HepG2 (cell line): ENCODE results near the gene AUTS2.

Source experiments
- CHD4 ChIP-seq: fragments of 200-600 bp; sonication (generic); IDR thresholded peaks from 2 replicates; pipeline ENCODE4 v1.7.0; 2017; ENCODE audit warnings: mild to moderate bottlenecking, low read length, borderline replicate concordance
- CTCF ChIP-seq: sonication (generic); formaldehyde crosslinking; IDR thresholded peaks from 2 replicates; pipeline ENCODE4 v1.5.0; 2020; ENCODE audit warnings: mild to moderate bottlenecking, missing genetic modification reagents, moderate library complexity
- ETV6 ChIP-seq: sonication (generic); formaldehyde crosslinking; conservative IDR thresholded peaks from 2 replicates; pipeline ENCODE4 v1.4.0; 2020; ENCODE audit warnings: missing genetic modification reagents
- EZH2 ChIP-seq: conservative IDR thresholded peaks from 2 replicates; pipeline ENCODE4 v1.6.1; 2012; ENCODE audit warnings: mild to moderate bottlenecking, low read depth, low read length, moderate library complexity
- HDAC2 ChIP-seq: sonication (generic); formaldehyde crosslinking; IDR thresholded peaks from 2 replicates; pipeline ENCODE4 v1.4.0; 2020; ENCODE audit warnings: missing genetic modification reagents
- MAF1 ChIP-seq: sonication (generic); formaldehyde crosslinking; IDR thresholded peaks from 2 replicates; pipeline ENCODE4 v1.5.0; 2020; ENCODE audit warnings: missing genetic modification reagents, borderline replicate concordance
- NKX3-1 ChIP-seq: sonication (generic); formaldehyde crosslinking; IDR thresholded peaks from 2 replicates; pipeline ENCODE4 v1.5.0; 2020; ENCODE audit warnings: missing genetic modification reagents
- U2AF1 ChIP-seq: fragments of 200-400 bp; formaldehyde crosslinking; optimal IDR thresholded peaks from 2 replicates; pipeline ENCODE3; 2017; ENCODE audit warnings: mild to moderate bottlenecking, low read depth, low read length
- ZNF10 ChIP-seq: sonication (generic); formaldehyde crosslinking; IDR thresholded peaks from 2 replicates; pipeline ENCODE4 v1.4.0; 2020; ENCODE audit warnings: mild to moderate bottlenecking, low read depth, missing genetic modification reagents, borderline replicate concordance
- ZNF607 ChIP-seq: sonication (generic); formaldehyde crosslinking; IDR thresholded peaks from 2 replicates; pipeline ENCODE4 v1.5.1; 2020; ENCODE audit warnings: missing genetic modification reagents, mild to moderate bottlenecking, borderline replicate concordance
- TF ChIP-seq, protein P1 (sequence below): sonication (generic); formaldehyde crosslinking; IDR thresholded peaks from 2 replicates; pipeline ENCODE4; 2020; ENCODE audit warnings: missing genetic modification reagents, mild to moderate bottlenecking, borderline replicate concordance

DNA sequence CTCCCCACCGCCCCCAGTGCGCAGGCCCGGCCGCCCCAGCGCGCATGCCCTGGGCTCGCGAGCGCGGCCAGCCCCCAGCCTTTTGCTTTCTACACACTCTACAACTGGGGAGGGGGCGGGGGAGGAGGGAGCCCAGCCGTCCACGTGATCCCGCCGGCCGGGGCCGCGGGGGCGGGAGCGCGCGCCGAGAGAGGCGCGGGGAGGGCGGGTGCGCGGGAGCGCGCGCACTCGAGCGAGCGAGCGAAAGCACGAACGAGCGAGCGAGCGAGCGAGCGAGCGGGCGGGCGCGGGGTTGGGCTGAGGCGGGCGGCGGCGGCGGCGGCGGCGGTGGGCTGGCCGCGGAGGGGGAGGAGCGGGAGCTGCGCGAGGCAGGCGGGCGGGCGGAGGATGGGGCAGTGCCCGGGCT is at the start of gene AUTS2:
- no peak for TF ChIP-seq ETV6 (CRISPR knock-in tag)
- TF ChIP-seq CHD4 = no peak
- TF ChIP-seq U2AF1 = no peak
- no peak for TF ChIP-seq NKX3-1
- TF ChIP-seq MAF1 (CRISPR knock-in tag) = no peak
- no peak for TF ChIP-seq CTCF (CRISPR knock-in tag)
- no peak for TF ChIP-seq EZH2
- TF ChIP-seq ZNF607 (CRISPR knock-in tag) = no peak
- TF ChIP-seq ZNF10 (CRISPR knock-in tag) = no peak
- TF ChIP-seq, protein P1, sequence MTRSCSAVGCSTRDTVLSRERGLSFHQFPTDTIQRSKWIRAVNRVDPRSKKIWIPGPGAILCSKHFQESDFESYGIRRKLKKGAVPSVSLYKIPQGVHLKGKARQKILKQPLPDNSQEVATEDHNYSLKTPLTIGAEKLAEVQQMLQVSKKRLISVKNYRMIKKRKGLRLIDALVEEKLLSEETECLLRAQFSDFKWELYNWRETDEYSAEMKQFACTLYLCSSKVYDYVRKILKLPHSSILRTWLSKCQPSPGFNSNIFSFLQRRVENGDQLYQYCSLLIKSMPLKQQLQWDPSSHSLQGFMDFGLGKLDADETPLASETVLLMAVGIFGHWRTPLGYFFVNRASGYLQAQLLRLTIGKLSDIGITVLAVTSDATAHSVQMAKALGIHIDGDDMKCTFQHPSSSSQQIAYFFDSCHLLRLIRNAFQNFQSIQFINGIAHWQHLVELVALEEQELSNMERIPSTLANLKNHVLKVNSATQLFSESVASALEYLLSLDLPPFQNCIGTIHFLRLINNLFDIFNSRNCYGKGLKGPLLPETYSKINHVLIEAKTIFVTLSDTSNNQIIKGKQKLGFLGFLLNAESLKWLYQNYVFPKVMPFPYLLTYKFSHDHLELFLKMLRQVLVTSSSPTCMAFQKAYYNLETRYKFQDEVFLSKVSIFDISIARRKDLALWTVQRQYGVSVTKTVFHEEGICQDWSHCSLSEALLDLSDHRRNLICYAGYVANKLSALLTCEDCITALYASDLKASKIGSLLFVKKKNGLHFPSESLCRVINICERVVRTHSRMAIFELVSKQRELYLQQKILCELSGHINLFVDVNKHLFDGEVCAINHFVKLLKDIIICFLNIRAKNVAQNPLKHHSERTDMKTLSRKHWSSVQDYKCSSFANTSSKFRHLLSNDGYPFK = no peak
- TF ChIP-seq HDAC2 (CRISPR knock-in tag) = no peak
